GM12878 (cell line): ENCODE data around the gene DAD1. TPM values are rescaled to one million over a fixed set of nuclear protein-coding genes. Genes with fewer than 3 reads are reported as not detected.
A peak's percentile ranks its signal among the peaks of the same experiment; 100 is the strongest.

ENCODE experiments used
- BHLHE40 ChIP-seq, 2 experiments: fragments of 450-650 bp in 1 of 2; IDR thresholded peaks; 2 replicates each; pipeline ENCODE4 v1.6.1; 2011 to 2017; ENCODE audit warnings: low read depth in 2 of 2, borderline replicate concordance in 1 of 2, improper control_type of control experiment in 1 of 2, low read length in 1 of 2, mild to moderate bottlenecking in 1 of 2
- E4F1 ChIP-seq: fragments of 450-650 bp; IDR thresholded peaks from 2 replicates; pipeline ENCODE4 v1.6.1; 2018; ENCODE audit warnings: borderline replicate concordance, mild to moderate bottlenecking; ENCODE audit not compliant: partially characterized antibody
- EED ChIP-seq: sonication (generic); IDR thresholded peaks from 2 replicates; pipeline ENCODE4 v1.6.1; 2016; ENCODE audit warnings: antibody characterized with exemption, low read depth
- FOS ChIP-seq: IDR thresholded peaks from 3 replicates; pipeline ENCODE4 v1.6.1; 2011; ENCODE audit warnings: borderline replicate concordance; ENCODE audit not compliant: insufficient read length; ENCODE audit errors: extremely low read depth
- HCFC1 ChIP-seq: fragments of 150-350 bp; IDR thresholded peaks from 2 replicates; pipeline ENCODE4 v1.6.1; 2014; ENCODE audit warnings: low read length
- JUNB ChIP-seq: IDR thresholded peaks from 2 replicates; pipeline ENCODE4 v1.6.1; 2016; ENCODE audit warnings: antibody characterized with exemption, mild to moderate bottlenecking
- KDM1A ChIP-seq: fragments of 200-600 bp; sonication (generic); IDR thresholded peaks from 2 replicates; pipeline ENCODE4 v1.6.1; 2016; ENCODE audit warnings: borderline replicate concordance
- NBN ChIP-seq: fragments of 450-650 bp; IDR thresholded peaks from 2 replicates; pipeline ENCODE4 v1.6.1; 2016
- NFYA ChIP-seq: IDR thresholded peaks from 2 replicates; pipeline ENCODE4 v1.6.1; 2011; ENCODE audit warnings: low read depth, mild to moderate bottlenecking, low read length, improper control_type of control experiment, borderline replicate concordance
- NFYB ChIP-seq: IDR thresholded peaks from 2 replicates; pipeline ENCODE4 v1.6.1; 2011; ENCODE audit warnings: low read depth, mild to moderate bottlenecking, low read length, improper control_type of control experiment, moderate library complexity; ENCODE audit not compliant: insufficient read depth
- PAX5 ChIP-seq: IDR thresholded peaks from 2 replicates; pipeline ENCODE4 v1.6.1; 2011; ENCODE audit warnings: low read depth, low read length, borderline replicate concordance
- RELA ChIP-seq: fragments of 450-650 bp; IDR thresholded peaks from 2 replicates; pipeline ENCODE4 v1.8.0; 2014; ENCODE audit warnings: borderline replicate concordance; ENCODE audit not compliant: partially characterized antibody
- SIN3A ChIP-seq: IDR thresholded peaks from 2 replicates; pipeline ENCODE4 v1.6.1; 2012; ENCODE audit warnings: low read depth, low read length, improper control_type of control experiment
- TAF1 ChIP-seq: IDR thresholded peaks from 2 replicates; pipeline ENCODE4 v1.6.1; 2011; ENCODE audit warnings: mild to moderate bottlenecking, low read depth, low read length, borderline replicate concordance
- TBL1XR1 ChIP-seq: IDR thresholded peaks from 2 replicates; pipeline ENCODE4 v1.6.1; 2012; ENCODE audit warnings: low read depth, low read length, improper control_type of control experiment
- TCF12 ChIP-seq: IDR thresholded peaks from 2 replicates; pipeline ENCODE4 v1.6.1; 2011; ENCODE audit warnings: low read depth, mild to moderate bottlenecking, low read length
- USF1 ChIP-seq: IDR thresholded peaks from 2 replicates; pipeline ENCODE4 v1.6.1; 2011; ENCODE audit warnings: borderline replicate concordance, low read depth, mild to moderate bottlenecking, moderate library complexity, mixed read lengths, low read length; ENCODE audit not compliant: insufficient read depth; ENCODE audit errors: extremely low read length
- ZNF592 ChIP-seq: fragments of 450-650 bp; IDR thresholded peaks from 2 replicates; pipeline ENCODE4 v1.6.1; 2017; ENCODE audit warnings: mild to moderate bottlenecking, moderate library complexity
- ZNF687 ChIP-seq: fragments of 450-650 bp; IDR thresholded peaks from 2 replicates; pipeline ENCODE4 v1.6.1; 2017; ENCODE audit warnings: mild to moderate bottlenecking, moderate library complexity
- polyA plus RNA-seq, 11 experiments: library from polyadenylated mRNA; depleted of rRNA in 4 of 11; unstranded in 6 of 11; stranded (reverse) in 5 of 11; fragments of >200 nt; fragmentation: Nextera tagmentation in 4 of 11; fragmentation: Illumina TruSeq in 1 of 11; extraction: Ambion mirVana in 4 of 11; extraction: Trizol in 1 of 11; gene quantifications; 1 replicate in 1 of 11; 2 replicates in 10 of 11; pipeline versions ENCODE4 v1.2.1 to v1.2.3, GENCODE V29; 2011 to 2016; ENCODE audit warnings: inconsistent platforms in 2 of 11, missing spikeins in 2 of 11, low read depth in 1 of 11
- total RNA-seq, 4 experiments: library from RNA; depleted of rRNA in 3 of 4; stranded (reverse); fragments of >200 nt in 3 of 4; fragmentation: Illumina TruSeq in 1 of 4; extraction: Trizol in 1 of 4; gene quantifications; 2 replicates each; pipeline versions ENCODE4 v1.2.1 to v1.2.3, GENCODE V29; 2013 to 2021

DAD1 gene
- total and polyA plus RNA-seq, 10 of the 15 experiments (the other 5 are each of a cell fraction or from before 2014, with no cell fraction given): 161 to 920 (median 319) TPM

GRCh38 chr14:22565391-22565945 lies 23.6 kb downstream of the DAD1 start (continued):
- no peak for TF ChIP-seq ZNF592
- TF ChIP-seq PAX5: 0 out of 2 replicates have a peak, but pooled peaks have one; percentile 81
- TF ChIP-seq NFYB: no peak
- TF ChIP-seq TAF1: peak; percentile 33; the same call in 1 of the 2 replicates
- TF ChIP-seq TCF12: 0 out of 2 replicates have a peak, but pooled peaks have one; percentile 19
- peak; percentile 91 for TF ChIP-seq EED
- TF ChIP-seq RELA: no peak
- TF ChIP-seq KDM1A: no peak
- no peak for TF ChIP-seq NFYA
- TF ChIP-seq BHLHE40 (IDR thresholded peaks at IDR 0.05; ENCODE audit: borderline replicate concordance in 1 of 2, low read depth in 2 of 2, low read length in 1 of 2): peak; percentile 44 to 45; a peak in 3 of 4 replicates
- TF ChIP-seq USF1: no peak
- TF ChIP-seq TBL1XR1: 0 out of 2 replicates have a peak, but pooled peaks have one; percentile 43
- TF ChIP-seq HCFC1: no peak
- TF ChIP-seq NBN: peak; percentile 51
- no peak for TF ChIP-seq E4F1
- TF ChIP-seq ZNF687: peak; percentile 26; the same call in 1 of the 2 replicates
- TF ChIP-seq JUNB: no peak
- no peak for TF ChIP-seq FOS
- TF ChIP-seq SIN3A: no peak
